Smooth muscle cell (in vitro differentiated cells): Measurements from ENCODE around the gene HDC. TPM values are rescaled to one million over a fixed set of nuclear protein-coding genes. Genes with fewer than 3 reads are reported as not detected.

Experiments used
- DNase-seq: peaks from one replicate; lab custom pipeline; 2025; ENCODE audit not compliant: unreplicated experiment; lab: John Stamatoyannopoulos, UW
- H2AFZ ChIP-seq: fragments of 200-600 bp; sonication (generic); 2 replicates; pipeline ENCODE4 v1.6.0; 2016; ENCODE audit warnings: antibody characterized with exemption, low read depth, mild to moderate bottlenecking
- H3F3A ChIP-seq: fragments of 200-600 bp; sonication (generic); 2 replicates; pipeline ENCODE4 v1.6.0; 2017; ENCODE audit warnings: antibody characterized with exemption, low read depth
- H3K27ac ChIP-seq: fragments of 200-600 bp; sonication (generic); 2 replicates; pipeline ENCODE4 v1.5.1; 2016; ENCODE audit warnings: low read depth, mild to moderate bottlenecking
- H3K27me3 ChIP-seq: fragments of 200-600 bp; sonication (generic); 2 replicates; pipeline ENCODE4 v1.6.1; 2016; ENCODE audit warnings: low read depth, mild to moderate bottlenecking
- H3K36me3 ChIP-seq: fragments of 200-600 bp; sonication (generic); 2 replicates; pipeline ENCODE4 v1.5.1; 2016; ENCODE audit warnings: low read depth
- H3K4me1 ChIP-seq: fragments of 200-600 bp; sonication (generic); 2 replicates; pipeline ENCODE4 v1.5.1; 2016; ENCODE audit warnings: low read depth
- H3K4me2 ChIP-seq: fragments of 200-600 bp; sonication (generic); 2 replicates; pipeline ENCODE4 v1.6.0; 2016; ENCODE audit warnings: mild to moderate bottlenecking
- H3K4me3 ChIP-seq: fragments of 200-600 bp; sonication (generic); 2 replicates; pipeline ENCODE4 v1.5.1; 2016; ENCODE audit warnings: mild to moderate bottlenecking
- H3K79me2 ChIP-seq: fragments of 200-600 bp; sonication (generic); 2 replicates; pipeline ENCODE4 v1.6.0; 2016; ENCODE audit warnings: low read depth, mild to moderate bottlenecking
- H3K9ac ChIP-seq: fragments of 200-600 bp; sonication (generic); 2 replicates; pipeline ENCODE4 v1.6.0; 2016; ENCODE audit warnings: low read depth
- H3K9me3 ChIP-seq: fragments of 200-600 bp; sonication (generic); replicated peaks from 2 replicates; pipeline ENCODE4 v1.5.1; 2016; ENCODE audit warnings: low read depth
- H4K20me1 ChIP-seq: fragments of 200-600 bp; sonication (generic); 2 replicates; pipeline ENCODE4 v1.6.0; 2016; ENCODE audit warnings: low read depth
- CTCF ChIP-seq: fragments of 200-600 bp; sonication (generic); IDR thresholded peaks from 2 replicates; pipeline ENCODE4 v1.5.1; 2017; ENCODE audit warnings: borderline replicate concordance, mild to moderate bottlenecking, antibody characterized with exemption; ENCODE audit not compliant: insufficient read depth, poor library complexity, severe bottlenecking
- WGBS: methylation state at CpG from one replicate; pipeline ENCODE4 v1.1.7; 2016; ENCODE audit warnings: low lambda C conversion rate; 5-methylcytosine and 5-hydroxymethylcytosine counted together
- polyA plus RNA-seq: library from polyadenylated mRNA; unstranded; fragments of >200 nt; fragmentation: Nextera tagmentation; extraction: Ambion mirVana; gene quantifications from 2 replicates; pipeline ENCODE4 v1.2.1, GENCODE V29; 2016
- total RNA-seq: library from RNA; depleted of rRNA; stranded (reverse); fragments of >200 nt; gene quantifications from 2 replicates; pipeline ENCODE4 v1.2.3, GENCODE V29; 2014

Gene HDC
- total and polyA plus RNA-seq, 2 experiments from 2014 or later: not detected

GRCh38 chr15:50289749-50290148 is 24.2 kb upstream of the HDC start:
- Histone ChIP-seq H3K79me2 (no peaks in the 10 kb centered on the region), H3K9me3 (no peaks in the 10 kb centered on the region), H3F3A (no peaks in the 10 kb centered on the region), H4K20me1 (no peaks in the 10 kb centered on the region), H2AFZ (no peak overlapping the region), H3K9ac (no peak overlapping the region), H3K27me3 (no peaks in the 10 kb centered on the region), H3K27ac (no peak overlapping the region), H3K4me2 (no peak overlapping the region), H3K36me3 (peaks cover 12% of the 10 kb centered on the region), H3K4me1 (no peaks in the 10 kb centered on the region), H3K4me3 (no peak overlapping the region)
- whole genome bisulfite sequencing: 97% methylated on average over 2 of the region's 2 CpGs
- no peak for DNase-seq
- TF ChIP-seq CTCF: no peak

GRCh38 chr15:50287324-50288116 is 22.0 kb upstream of the HDC start:
- Histone ChIP-seq H3K36me3 (peaks cover 13% of the 10 kb centered on the region), H3K4me2 (no peak overlapping the region), H4K20me1 (no peaks in the 10 kb centered on the region), H3K4me1 (no peaks in the 10 kb centered on the region), H3K79me2 (no peaks in the 10 kb centered on the region), H2AFZ (no peak overlapping the region), H3K9me3 (no peaks in the 10 kb centered on the region), H3K9ac (no peak overlapping the region), H3F3A (no peaks in the 10 kb centered on the region), H3K4me3 (no peak overlapping the region), H3K27ac (no peak overlapping the region), H3K27me3 (no peaks in the 10 kb centered on the region)
- DNase-seq: no peak
- no peak for TF ChIP-seq CTCF
- WGBS: 93% methylated on average over 6 of the region's 6 CpGs

- Histone ChIP-seq H3F3A (no peaks in the 10 kb centered on the region), H3K27ac (no peak overlapping the region), H3K4me3 (no peak overlapping the region), H2AFZ (no peak overlapping the region), H3K36me3 (peaks cover 13% of the 10 kb centered on the region), H3K4me2 (no peak overlapping the region), H3K4me1 (no peaks in the 10 kb centered on the region), H3K79me2 (no peaks in the 10 kb centered on the region), H3K9ac (no peak overlapping the region), H3K9me3 (no peaks in the 10 kb centered on the region), H3K27me3 (no peaks in the 10 kb centered on the region), H4K20me1 (no peaks in the 10 kb centered on the region)
- TF ChIP-seq CTCF: no peak
- no peak for DNase-seq
- 88% methylated on average over 5 of the region's 5 CpGs for WGBS
These were observed 15.9 kb upstream of the HDC start for GRCh38 chr15:50281427-50281826.

GRCh38 chr15:50280271-50280670 is 14.7 kb upstream of the HDC start:
- Histone ChIP-seq H3K9me3 (no peaks in the 10 kb centered on the region), H3K36me3 (peaks cover 6% of the 10 kb centered on the region), H3K27me3 (no peaks in the 10 kb centered on the region), H4K20me1 (no peaks in the 10 kb centered on the region), H2AFZ (no peak overlapping the region), H3K27ac (no peak overlapping the region), H3K4me1 (no peaks in the 10 kb centered on the region), H3K9ac (no peak overlapping the region), H3K4me2 (no peak overlapping the region), H3K79me2 (no peaks in the 10 kb centered on the region), H3K4me3 (no peak overlapping the region), H3F3A (no peaks in the 10 kb centered on the region)
- WGBS: 80% methylated on average over 3 of the region's 3 CpGs
- DNase-seq: no peak
- TF ChIP-seq CTCF: no peak
